Stimulated activated naive CD8-positive, alpha-beta T cell treated with anti-CD3 and anti-CD28 coated beads, Interleukin-15, Interleukin-2, amounts not matched to agents 100 U/mL and 50 U/mL, for 24 hours (primary cell): Measurements from ENCODE around the gene AOPEP.
"Not testable (repeated sequence)": the region's sequence is repeated elsewhere in the genome, so short reads cannot be mapped to it uniquely, and the experiment has no call there.

Experiments used
- ATAC-seq: fragments of 150-1000 bp; cut with Tn5 transposase; one replicate; pipeline ENCODE4 v1.10.0; 2021
- DNase-seq: peaks from one replicate; pipeline ENCODE4 v3.0.0; 2021

The AOPEP gene

GRCh38 chr9:94934816-94935328, 208.4 kb downstream of the AOPEP start:
- DNase-seq, result no peak
- no peak for ATAC-seq

GRCh38 chr9:94935396-94935795, 208.9 kb downstream of the AOPEP start:
- no peak for DNase-seq
- ATAC-seq, result no peak

DNA sequence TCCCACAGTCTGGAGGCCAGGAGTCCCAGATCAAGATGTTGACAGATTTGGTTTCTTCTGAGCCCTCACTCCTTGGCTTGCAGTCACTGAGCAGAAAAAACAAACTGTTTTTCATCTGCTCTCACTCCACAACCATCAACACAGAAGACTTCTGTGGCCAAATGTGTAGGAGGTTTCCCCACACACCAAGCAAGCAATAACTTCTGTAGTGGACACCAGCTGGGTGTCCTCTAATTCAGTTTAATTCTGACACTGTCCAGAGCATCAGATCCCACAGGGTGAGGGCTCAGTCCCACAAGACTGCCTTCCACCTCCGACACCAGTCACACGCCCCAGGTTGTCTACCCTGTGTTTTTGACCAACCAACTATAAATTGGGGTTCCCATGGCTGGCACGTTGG, 209.9 kb downstream of the AOPEP start:
- DNase-seq, result no peak
- no peak for ATAC-seq

- DNase-seq, result no peak
- no peak for ATAC-seq
These were observed 210.9 kb downstream of the AOPEP start for GRCh38 chr9:94937214-94937903.

DNA sequence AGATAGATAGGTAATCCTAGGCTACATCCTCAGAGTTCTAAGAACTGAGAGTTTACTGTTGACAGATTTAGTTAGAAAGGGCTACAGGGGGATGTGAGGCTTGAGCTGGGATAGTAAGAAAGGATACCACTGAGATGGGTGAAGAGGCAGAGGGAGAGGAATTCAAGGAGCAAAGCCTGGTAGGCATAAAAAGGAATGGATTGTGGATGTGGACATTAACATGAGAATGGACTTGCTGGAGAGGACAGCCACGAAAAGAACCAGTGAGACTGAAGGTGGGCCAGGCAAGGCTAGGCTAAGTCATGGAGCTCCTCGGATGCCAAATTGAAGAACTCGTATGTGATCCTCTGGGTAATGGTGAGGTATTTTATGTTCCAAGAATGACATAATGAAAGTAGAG, 211.9 kb downstream of the AOPEP start:
- no peak for DNase-seq

DNA sequence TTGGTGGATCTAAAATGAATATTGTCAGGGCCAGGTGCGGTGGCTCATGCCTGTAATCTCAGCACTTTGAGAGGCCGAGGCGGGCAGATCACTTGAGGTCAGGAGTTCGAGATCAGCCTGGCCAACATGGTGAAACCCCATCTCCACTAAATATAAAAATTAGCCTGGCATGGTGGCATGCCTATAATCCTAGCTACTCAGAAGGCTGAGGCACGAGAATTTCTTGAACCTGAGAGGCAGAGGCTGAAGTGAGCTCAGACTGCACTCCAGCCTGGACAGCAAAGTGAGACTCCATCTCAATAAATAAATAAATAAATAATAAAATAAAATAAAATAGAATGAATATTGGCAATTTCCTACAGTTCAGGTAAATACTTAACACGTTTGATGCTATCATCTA, 213.8 kb downstream of the AOPEP start:
- not testable (repeated sequence) for ATAC-seq, DNase-seq

More for the DNA sequence above, 211.9 kb downstream of the AOPEP start:
- no peak for ATAC-seq

DNA sequence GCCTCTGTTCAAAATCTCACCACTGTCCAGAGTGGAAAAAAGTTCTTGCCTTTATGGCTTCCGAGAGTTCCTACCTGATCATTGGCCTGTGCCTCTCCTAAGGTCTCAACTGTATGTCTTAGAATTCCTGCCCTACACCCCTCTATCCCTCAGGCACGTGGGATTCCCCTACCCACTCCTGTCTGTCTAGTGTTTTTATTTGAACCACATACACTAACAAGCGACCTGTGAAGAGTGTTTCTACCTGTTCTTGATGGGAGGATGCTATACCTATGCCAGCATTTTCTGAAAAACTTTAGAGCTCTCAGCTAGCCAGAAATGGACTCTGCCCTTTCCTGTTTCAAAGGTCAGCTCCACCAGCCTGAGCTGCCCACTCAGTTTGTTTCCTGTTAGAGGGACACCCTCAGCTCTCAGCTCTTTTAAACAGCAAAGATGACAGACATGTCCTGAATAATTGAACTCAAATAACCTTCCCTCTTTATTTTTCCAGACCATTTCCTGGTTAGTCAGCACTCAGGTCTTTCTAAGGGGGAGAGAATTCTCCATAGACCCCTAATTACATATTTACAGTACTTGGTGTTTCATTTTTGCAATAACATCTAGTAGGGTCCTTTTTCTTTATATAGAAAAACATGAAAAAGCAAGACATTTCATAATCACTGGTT, 214.8 kb downstream of the AOPEP start:
- DNase-seq, result no peak
- ATAC-seq, result no peak

DNA sequence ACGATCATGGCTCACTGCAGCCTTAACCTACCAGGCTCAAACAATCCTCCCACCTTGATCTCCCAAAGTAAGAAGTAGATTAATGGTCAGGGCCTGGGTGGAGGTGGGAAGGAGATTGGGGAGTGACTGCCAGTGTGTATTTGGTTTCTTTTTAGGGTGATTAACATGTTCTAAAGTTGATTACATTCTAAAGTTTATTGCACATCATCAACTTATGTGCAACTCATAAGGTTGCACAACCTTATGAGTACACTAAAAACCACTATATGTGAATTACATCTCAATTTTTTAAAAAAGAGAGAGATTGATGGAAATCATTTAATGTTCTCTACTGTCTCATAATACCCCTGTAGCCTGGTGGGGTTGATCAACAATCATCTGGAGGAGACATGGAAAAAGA, 218.1 kb downstream of the AOPEP start:
- DNase-seq (no peak), ATAC-seq (no peak)

GRCh38 chr9:94945197-94946144, 219.0 kb downstream of the AOPEP start:
- DNase-seq, result no peak
- no peak for ATAC-seq

DNA sequence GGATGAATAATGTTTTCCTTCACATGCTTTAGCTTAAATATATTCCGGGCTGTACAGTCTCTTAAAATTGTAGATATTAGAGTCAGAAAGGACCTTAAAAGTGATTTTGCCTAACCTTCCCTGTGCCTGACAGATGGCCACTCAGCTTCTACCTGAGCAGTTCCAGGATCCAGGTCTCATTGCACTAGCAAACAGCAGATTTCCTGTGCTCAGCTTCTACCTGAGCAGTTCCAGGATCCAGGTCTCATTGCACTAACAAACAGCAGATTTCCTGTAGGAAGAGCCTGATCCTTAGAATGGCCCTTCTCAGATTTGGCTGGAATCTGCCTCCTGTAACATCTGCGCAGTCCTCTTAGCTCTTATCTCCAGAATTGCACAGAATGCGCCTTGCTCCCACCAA, 219.8 kb downstream of the AOPEP start:
- ATAC-seq (no peak), DNase-seq (no peak)

DNA sequence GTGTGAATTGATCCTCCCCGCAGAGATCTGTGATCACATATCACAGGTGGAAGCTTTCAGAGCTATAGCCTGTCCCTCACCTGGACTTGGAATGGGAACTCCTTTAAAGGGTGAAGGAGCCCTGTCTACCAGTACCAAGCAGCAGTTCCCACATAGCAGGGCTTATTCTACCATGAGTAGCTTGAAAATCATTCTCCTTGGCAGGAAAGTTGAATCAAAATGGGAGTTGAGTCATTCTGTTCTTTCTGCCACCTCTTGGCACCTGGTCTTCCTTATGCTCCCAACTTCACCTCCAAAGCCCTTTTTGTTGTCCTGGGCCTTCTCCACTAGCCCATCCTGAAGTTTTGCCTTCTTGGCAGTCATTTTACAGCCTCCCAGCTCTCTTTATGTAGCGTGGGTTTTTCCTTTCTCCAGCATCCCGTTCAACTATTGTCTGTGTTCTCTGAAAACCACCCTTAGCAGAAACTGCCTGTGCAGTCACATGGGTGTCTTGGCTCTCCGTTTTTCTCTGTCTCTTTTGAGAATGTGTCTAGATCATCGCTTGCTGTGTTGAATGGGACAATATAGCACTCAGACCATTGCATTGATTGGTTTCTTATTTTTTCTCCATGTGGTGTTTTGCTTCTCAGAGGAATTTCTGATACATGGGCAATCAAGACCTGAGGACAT, 222.2 kb downstream of the AOPEP start:
- no peak for DNase-seq
- ATAC-seq, result no peak

DNA sequence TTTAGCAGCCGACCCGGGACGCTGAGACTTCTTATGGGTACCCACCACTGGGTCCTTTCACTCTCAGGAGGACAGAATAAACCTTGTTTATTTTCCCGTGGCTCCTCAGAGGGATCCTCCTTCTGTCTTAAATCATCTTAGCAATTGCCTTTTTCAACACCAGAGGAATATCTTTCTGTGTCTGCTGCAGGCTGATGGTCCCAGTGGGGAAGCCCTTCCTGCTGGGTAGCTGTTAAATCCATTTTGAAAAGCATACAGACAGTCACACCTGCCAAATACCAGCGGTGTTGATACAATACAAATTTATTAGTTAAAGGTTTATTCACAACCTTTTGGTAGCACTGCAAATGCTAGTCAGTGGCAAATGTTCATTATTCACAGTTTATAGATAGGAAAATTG, 222.9 kb downstream of the AOPEP start:
- DNase-seq (no peak), ATAC-seq (no peak)

GRCh38 chr9:94950040-94950578, 223.6 kb downstream of the AOPEP start:
- ATAC-seq (no peak), DNase-seq (no peak)

- DNase-seq, result no peak
- no peak for ATAC-seq
These were observed 224.3 kb downstream of the AOPEP start for GRCh38 chr9:94950579-94951323.

DNA sequence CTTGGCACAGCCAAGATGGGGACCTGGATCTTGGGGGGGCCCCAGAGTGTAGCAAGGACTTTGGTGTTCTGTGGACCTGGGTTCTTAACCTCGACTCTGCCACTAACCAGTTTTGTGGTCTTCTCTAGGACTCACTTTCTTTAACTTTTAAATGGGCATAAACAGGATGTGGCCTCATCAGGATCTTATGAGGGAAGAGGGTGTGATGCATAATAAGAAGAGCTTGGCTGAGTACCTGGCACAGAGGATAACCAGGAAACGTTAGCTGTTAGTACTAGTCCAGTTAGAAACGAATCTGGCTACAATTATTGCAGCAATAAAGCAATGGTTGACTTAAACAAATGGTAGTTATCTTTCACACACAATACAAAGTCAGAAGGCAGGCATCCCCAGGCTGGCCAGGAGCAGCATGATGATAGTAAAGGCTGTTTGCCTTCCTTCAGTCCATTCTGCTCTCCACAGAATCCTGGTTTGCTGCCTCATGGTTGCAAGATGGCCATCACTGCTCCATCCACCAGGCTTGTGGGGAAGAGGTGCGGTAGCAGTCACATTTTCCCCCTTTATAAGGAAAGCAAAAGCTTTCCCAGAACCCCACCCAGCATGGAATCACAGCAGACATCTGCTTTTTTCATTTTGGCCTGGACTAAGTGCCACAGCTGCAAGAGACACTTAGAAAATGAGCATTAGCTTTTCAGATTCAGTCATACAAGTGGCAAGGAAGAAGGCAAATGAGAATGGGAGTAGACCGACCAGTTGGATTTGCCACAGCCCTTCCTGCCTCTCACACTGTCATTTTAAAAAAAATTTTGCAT, 225.0 kb downstream of the AOPEP start:
- DNase-seq, result no peak
- peak; percentile 55 for ATAC-seq

DNA sequence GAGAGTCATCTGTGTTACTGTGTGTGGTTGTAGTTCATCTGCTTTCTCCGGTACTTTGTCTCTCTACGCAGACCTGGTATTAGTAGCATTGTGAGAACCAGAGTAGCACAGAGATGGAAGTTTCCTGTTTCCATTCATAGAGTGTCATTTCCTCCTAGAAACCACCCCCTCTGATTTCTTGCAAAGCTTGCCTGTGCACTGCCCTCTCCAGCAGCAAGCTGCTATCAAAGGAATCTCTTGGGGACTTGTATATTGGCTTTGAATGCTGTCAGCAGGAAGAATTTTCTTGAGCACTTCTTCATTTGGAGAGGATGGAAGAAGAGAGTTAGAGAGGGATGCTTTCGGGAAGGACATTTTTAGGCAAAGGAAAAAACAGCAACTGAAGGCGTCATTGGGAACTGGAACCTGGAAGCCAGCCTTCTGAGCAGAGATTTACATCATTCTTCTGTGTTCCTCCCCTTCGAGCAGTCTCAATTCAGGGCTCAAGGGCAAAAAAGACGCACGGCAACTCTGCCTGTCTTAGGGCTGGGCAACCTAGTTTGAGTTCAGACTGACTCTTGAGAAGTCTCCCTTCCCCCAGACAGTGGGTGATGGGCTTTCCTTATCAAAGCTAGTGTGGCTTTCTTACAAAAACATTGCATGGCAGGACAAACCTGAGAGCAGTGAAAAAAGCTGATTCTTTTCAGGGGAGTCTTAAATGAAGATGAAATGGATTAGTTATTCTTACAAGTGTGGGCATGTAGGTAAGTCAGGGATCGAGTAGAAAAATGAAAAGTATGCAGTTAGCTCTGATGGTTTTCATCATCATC, 226.3 kb downstream of the AOPEP start:
- DNase-seq, result no peak
- peak; percentile 79 for ATAC-seq

- ATAC-seq, result no peak
- no peak for DNase-seq
These were observed 230.2 kb downstream of the AOPEP start for GRCh38 chr9:94956731-94957130.

DNA sequence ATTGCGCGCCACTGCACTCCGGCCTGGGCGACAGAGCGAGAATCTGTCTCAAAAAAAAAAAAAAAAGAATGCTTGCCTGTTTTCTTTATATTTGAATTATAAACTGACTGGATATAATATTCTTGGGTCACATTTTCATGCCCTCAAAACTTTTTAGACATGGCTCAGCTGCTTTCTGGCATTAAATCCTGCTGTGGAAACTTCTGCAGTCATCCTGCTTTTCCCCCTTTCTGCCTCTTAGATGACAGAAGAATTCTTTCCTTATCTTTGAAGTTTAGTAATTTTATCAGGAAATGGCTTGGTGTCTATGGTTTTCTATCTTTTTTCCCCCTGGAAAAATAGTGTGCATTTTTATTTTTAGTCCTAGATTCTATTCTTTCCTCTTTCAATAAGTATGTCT, 234.5 kb downstream of the AOPEP start:
- ATAC-seq, result no peak
- no peak for DNase-seq

DNA sequence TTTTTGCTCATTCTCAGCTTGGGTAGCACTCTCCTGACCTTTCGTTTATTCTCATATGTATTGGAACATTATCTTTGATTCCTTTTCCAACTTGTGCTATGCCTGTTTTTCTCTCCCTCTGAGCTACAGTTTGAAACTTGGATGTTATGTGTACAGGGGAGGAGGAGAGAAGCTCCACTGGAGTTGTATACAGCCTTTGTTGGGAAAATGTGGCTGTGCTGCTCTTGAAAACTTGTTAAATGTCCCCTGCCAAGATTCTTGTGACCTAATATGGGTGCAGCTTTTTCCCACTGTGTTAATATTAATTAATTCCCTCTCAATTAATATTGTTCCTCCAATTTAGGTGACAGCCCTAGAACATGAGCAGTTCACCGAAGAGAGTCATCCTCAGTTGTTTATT, 235.4 kb downstream of the AOPEP start:
- DNase-seq, result no peak
- no peak for ATAC-seq
